ENCODE results near the gene IL25. TPM values are rescaled to one million over a fixed set of nuclear protein-coding genes. Genes with fewer than 3 reads are reported as not detected.

Gene IL25
- total and polyA plus RNA-seq, 10 of the 15 experiments (the other 5 are each of a cell fraction or from before 2014, with no cell fraction given) = not detected

DNA sequence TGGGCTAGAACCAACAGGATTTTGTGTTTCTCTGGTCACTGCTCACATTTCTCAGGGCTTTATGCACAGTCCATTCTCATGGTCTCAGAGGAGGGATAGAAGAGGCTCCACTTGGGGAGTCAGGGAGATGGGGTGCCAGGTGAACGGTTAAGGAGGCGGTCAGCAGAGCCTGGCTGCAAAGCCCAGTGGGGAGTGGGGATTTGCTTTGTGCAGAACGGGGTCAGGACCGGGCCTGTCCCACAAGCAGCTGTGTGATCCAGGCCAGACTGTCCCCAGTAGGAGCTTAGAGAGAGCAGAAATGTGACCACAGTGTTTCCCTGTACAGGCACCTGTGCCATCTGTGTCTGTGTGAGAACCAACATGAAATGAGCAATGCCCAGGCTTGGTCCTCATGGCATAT is 8.4 kb downstream of the IL25 start:
- in situ Hi-C loops (cut with MboI) (loop anchor here (5.0 kb wide), 1 partner anchor 119 kb away; no protein-coding TSS in a partner anchor), intact Hi-C loops (cut with micrococcal nuclease; ENCODE audit: unreplicated experiment) (loop anchor here (1.0 to 2.0 kb wide), 3 partner anchors 53 to 260 kb away; no protein-coding TSS in a partner anchor)
- Histone ChIP-seq H3K27me3 (replicated peaks in 1 of 2; ENCODE audit: control insufficient read depth in 2 of 2, insufficient read depth in 2 of 2, low read length in 1 of 2) (no peaks in the 10 kb centered on the region; a peak in 1 of 4 replicates), H3K36me3 (ENCODE audit: control insufficient read depth in 2 of 2, insufficient read depth in 2 of 2, low read length in 1 of 2) (no peaks in the 10 kb centered on the region), H3K4me3 (no peak overlapping the region), H3K4me1 (ENCODE audit: control insufficient read depth, insufficient read depth, low read length) (no peaks in the 10 kb centered on the region), H3K79me2 (ENCODE audit: control insufficient read depth, insufficient read depth, low read length) (no peaks in the 10 kb centered on the region), H3K9ac (ENCODE audit: control insufficient read depth, insufficient read depth, low read length) (no peak overlapping the region), H3K27ac (ENCODE audit: control insufficient read depth, insufficient read depth) (no peak overlapping the region), H2AFZ (ENCODE audit: control insufficient read depth, low read depth, low read length) (no peak overlapping the region), H3K9me3 (replicated peaks; ENCODE audit: control insufficient read depth, insufficient read depth, low read length) (no peaks in the 10 kb centered on the region), H4K20me1 (ENCODE audit: control insufficient read depth, insufficient read depth) (no peaks in the 10 kb centered on the region), H3K4me2 (ENCODE audit: control insufficient read depth, insufficient read depth) (no peak overlapping the region)
- DNase-seq (ENCODE audit: low read depth, low spot score) (no peak), FAIRE-seq (no peak), ATAC-seq (no peak)
- no TSS peak for BruUV-seq (replicated peaks)
- 15% methylated on average over 4 of the region's 4 CpGs for WGBS (ENCODE audit: insufficient coverage, insufficient replicate concordance, low lambda C conversion rate, missing lambda C conversion rate)
- POLR2A ChIA-PET = no interaction called here
- CTCF ChIA-PET = interaction anchor here (0.9 to 5.7 kb wide), 12 partner anchors 10 to 312 kb away, joined by 3 to 52 read pairs (median 7); no protein-coding TSS in a partner anchor
- TF ChIP-seq CBFB (IDR thresholded peaks at IDR 0.05; ENCODE audit: low read depth) = no peak
- TF ChIP-seq SUZ12 (IDR thresholded peaks at IDR 0.05; ENCODE audit: unreplicated experiment) = no peak
- TF ChIP-seq ZNF384 (IDR thresholded peaks at IDR 0.05; ENCODE audit: borderline replicate concordance, low read depth, low read length) = no peak
- TF ChIP-seq FOXM1 (IDR thresholded peaks at IDR 0.05; ENCODE audit: low read depth, low read length) = no peak
- no peak for TF ChIP-seq ATF7 (IDR thresholded peaks at IDR 0.05; ENCODE audit: low read depth)
- TF ChIP-seq RAD51 (IDR thresholded peaks at IDR 0.05) = no peak
- no peak for TF ChIP-seq PAX8 (IDR thresholded peaks at IDR 0.05)
- TF ChIP-seq, protein P1, sequence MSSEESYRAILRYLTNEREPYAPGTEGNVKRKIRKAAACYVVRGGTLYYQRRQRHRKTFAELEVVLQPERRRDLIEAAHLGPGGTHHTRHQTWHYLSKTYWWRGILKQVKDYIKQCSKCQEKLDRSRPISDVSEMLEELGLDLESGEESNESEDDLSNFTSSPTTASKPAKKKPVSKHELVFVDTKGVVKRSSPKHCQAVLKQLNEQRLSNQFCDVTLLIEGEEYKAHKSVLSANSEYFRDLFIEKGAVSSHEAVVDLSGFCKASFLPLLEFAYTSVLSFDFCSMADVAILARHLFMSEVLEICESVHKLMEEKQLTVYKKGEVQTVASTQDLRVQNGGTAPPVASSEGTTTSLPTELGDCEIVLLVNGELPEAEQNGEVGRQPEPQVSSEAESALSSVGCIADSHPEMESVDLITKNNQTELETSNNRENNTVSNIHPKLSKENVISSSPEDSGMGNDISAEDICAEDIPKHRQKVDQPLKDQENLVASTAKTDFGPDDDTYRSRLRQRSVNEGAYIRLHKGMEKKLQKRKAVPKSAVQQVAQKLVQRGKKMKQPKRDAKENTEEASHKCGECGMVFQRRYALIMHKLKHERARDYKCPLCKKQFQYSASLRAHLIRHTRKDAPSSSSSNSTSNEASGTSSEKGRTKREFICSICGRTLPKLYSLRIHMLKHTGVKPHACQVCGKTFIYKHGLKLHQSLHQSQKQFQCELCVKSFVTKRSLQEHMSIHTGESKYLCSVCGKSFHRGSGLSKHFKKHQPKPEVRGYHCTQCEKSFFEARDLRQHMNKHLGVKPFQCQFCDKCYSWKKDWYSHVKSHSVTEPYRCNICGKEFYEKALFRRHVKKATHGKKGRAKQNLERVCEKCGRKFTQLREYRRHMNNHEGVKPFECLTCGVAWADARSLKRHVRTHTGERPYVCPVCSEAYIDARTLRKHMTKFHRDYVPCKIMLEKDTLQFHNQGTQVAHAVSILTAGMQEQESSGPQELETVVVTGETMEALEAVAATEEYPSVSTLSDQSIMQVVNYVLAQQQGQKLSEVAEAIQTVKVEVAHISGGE (CRISPR knock-in tag; IDR thresholded peaks at IDR 0.05) = no peak
- TF ChIP-seq EZH2 (IDR thresholded peaks at IDR 0.05; ENCODE audit: borderline replicate concordance, control insufficient read depth, low read depth, low read length) = no peak
- no peak for TF ChIP-seq ZNF274 (IDR thresholded peaks at IDR 0.05; ENCODE audit: insufficient read depth, insufficient read length)
- TF ChIP-seq, protein P2, sequence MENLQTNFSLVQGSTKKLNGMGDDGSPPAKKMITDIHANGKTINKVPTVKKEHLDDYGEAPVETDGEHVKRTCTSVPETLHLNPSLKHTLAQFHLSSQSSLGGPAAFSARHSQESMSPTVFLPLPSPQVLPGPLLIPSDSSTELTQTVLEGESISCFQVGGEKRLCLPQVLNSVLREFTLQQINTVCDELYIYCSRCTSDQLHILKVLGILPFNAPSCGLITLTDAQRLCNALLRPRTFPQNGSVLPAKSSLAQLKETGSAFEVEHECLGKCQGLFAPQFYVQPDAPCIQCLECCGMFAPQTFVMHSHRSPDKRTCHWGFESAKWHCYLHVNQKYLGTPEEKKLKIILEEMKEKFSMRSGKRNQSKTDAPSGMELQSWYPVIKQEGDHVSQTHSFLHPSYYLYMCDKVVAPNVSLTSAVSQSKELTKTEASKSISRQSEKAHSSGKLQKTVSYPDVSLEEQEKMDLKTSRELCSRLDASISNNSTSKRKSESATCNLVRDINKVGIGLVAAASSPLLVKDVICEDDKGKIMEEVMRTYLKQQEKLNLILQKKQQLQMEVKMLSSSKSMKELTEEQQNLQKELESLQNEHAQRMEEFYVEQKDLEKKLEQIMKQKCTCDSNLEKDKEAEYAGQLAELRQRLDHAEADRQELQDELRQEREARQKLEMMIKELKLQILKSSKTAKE (IDR thresholded peaks at IDR 0.05; ENCODE audit: low read depth, poor library complexity, severe bottlenecking) = no peak
- TF ChIP-seq NBN (IDR thresholded peaks at IDR 0.05) = no peak
- no peak for TF ChIP-seq NFIC (IDR thresholded peaks at IDR 0.05; ENCODE audit: low read depth, low read length)
- TF ChIP-seq STAT1 (conservative IDR thresholded peaks at IDR 0.05) = no peak
- TF ChIP-seq SIN3A (IDR thresholded peaks at IDR 0.05; ENCODE audit: low read depth, low read length) = no peak
- no peak for TF ChIP-seq EP300 (IDR thresholded peaks at IDR 0.05; ENCODE audit: borderline replicate concordance in 1 of 2, control insufficient read depth in 1 of 2, low read depth in 2 of 2, low read length in 2 of 2)
- TF ChIP-seq, protein P3, sequence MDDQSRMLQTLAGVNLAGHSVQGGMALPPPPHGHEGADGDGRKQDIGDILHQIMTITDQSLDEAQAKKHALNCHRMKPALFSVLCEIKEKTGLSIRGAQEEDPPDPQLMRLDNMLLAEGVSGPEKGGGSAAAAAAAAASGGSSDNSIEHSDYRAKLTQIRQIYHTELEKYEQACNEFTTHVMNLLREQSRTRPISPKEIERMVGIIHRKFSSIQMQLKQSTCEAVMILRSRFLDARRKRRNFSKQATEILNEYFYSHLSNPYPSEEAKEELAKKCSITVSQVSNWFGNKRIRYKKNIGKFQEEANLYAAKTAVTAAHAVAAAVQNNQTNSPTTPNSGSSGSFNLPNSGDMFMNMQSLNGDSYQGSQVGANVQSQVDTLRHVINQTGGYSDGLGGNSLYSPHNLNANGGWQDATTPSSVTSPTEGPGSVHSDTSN (IDR thresholded peaks at IDR 0.05; ENCODE audit: insufficient replicate concordance, low read depth, low read length) = no peak
- RAD21 ChIA-PET (ENCODE audit: unreplicated experiment) = interaction anchor here (1.0 to 1.6 kb wide), 5 partner anchors 52 to 312 kb away, joined by 3 to 9 read pairs (median 5); partner anchors contain the start of gene PABPN1
- SMC1A ChIA-PET (ENCODE audit: uncharacterized antibody, unreplicated experiment) = interaction anchor here (0.6 to 2.1 kb wide), 6 partner anchors 54 to 1687 kb away, joined by 3 to 14 read pairs (median 6); no protein-coding TSS in a partner anchor

All from GM12878 (cell line).